Cardiac muscle cell (in vitro differentiated cells and primary cell): ENCODE measurements around the gene EVC2. TPM values are rescaled to one million over a fixed set of nuclear protein-coding genes. Genes with fewer than 3 reads are reported as not detected.

Experiments
- DNase-seq, 2 donors: peaks; one replicate each; pipeline versions ENCODE4 v3.0.0 to v3.0.0-alpha.2; 2010 to 2017; ENCODE audit warnings: low read depth in 1 of 2, low spot score in 1 of 2
- H3K27ac ChIP-seq: fragments of 200-600 bp; sonication (generic); 2 replicates; pipeline ENCODE4 v1.5.1; 2016
- H3K27me3 ChIP-seq: fragments of 200-600 bp; sonication (generic); 2 replicates; pipeline ENCODE4 v1.6.0; 2016; ENCODE audit warnings: control low read depth
- H3K36me3 ChIP-seq: fragments of 200-600 bp; sonication (generic); 2 replicates; pipeline ENCODE4 v1.5.1; 2016; ENCODE audit warnings: control low read depth
- H3K4me1 ChIP-seq: fragments of 200-600 bp; sonication (generic); 2 replicates; pipeline ENCODE4 v1.8.1; 2017; ENCODE audit warnings: low read depth, mild to moderate bottlenecking, mixed run types
- H3K4me3 ChIP-seq: fragments of 200-600 bp; sonication (generic); 2 replicates; pipeline ENCODE4 v1.5.1; 2016; ENCODE audit warnings: mild to moderate bottlenecking
- H3K9me3 ChIP-seq: fragments of 200-600 bp; sonication (generic); 2 replicates; pipeline ENCODE4 v1.5.1; 2017; ENCODE audit warnings: low read depth, mild to moderate bottlenecking, control low read depth
- CTCF ChIP-seq: IDR thresholded peaks from 2 replicates; pipeline ENCODE4 v1.5.1; 2012; ENCODE audit warnings: low read depth, mild to moderate bottlenecking, low read length
- polyA plus RNA-seq: library from polyadenylated mRNA; unstranded; fragments of >200 nt; fragmentation: Nextera tagmentation; extraction: Ambion mirVana; gene quantifications from 2 replicates; pipeline ENCODE4 v1.2.1, GENCODE V29; 2016
- total RNA-seq: library from RNA; depleted of rRNA; stranded (reverse); fragments of >200 nt; gene quantifications from 2 replicates; pipeline ENCODE4 v1.2.3, GENCODE V29; 2016

The EVC2 gene
- 3.1 and 3.3 TPM in 2 replicates for total RNA-seq
- polyA plus RNA-seq, result 1.1 and 2.0 TPM in 2 replicates

GRCh38 chr4:5708449-5709206 is at the start of gene EVC2:
TSS of gene EVC2 (minus strand) at chr4:5708559. CDS start at chr4:5708513, 46 bp downstream.
- Histone ChIP-seq H3K36me3 (no peaks in the 10 kb centered on the region), H3K4me3 (peak within 1 kb of the TSS; percentile 56), H3K4me1 (no peaks in the 10 kb centered on the region), H3K9me3 (no peaks in the 10 kb centered on the region), H3K27me3 (no peaks in the 10 kb centered on the region), H3K27ac (no peak within 1 kb of the TSS)
- peak; percentile 54 to 80 for DNase-seq
- no peak for TF ChIP-seq CTCF

GRCh38 chr4:5757954-5758353 is 49.6 kb upstream of the EVC2 start:
- no peak overlapping the region for H3K27ac ChIP-seq

GRCh38 chr4:5757536-5757935 is 49.2 kb upstream of the EVC2 start:
- no peak for TF ChIP-seq CTCF
- H3K4me1 ChIP-seq, result no peaks in the 10 kb centered on the region
- DNase-seq, result no peak
- H3K9me3 ChIP-seq, result no peaks in the 10 kb centered on the region
- no peak overlapping the region for H3K27ac ChIP-seq
- H3K27me3 ChIP-seq, result no peaks in the 10 kb centered on the region
- H3K4me3 ChIP-seq, result no peak overlapping the region
- H3K36me3 ChIP-seq, result no peaks in the 10 kb centered on the region

More at GRCh38 chr4:5757954-5758353, 49.6 kb upstream of the EVC2 start:
- Histone ChIP-seq H3K27me3 (no peaks in the 10 kb centered on the region), H3K36me3 (no peaks in the 10 kb centered on the region), H3K4me1 (no peaks in the 10 kb centered on the region), H3K9me3 (no peaks in the 10 kb centered on the region), H3K4me3 (no peak overlapping the region)
- TF ChIP-seq CTCF, result no peak
- no peak for DNase-seq

GRCh38 chr4:5757091-5757490 is 48.7 kb upstream of the EVC2 start:
- no peaks in the 10 kb centered on the region for H3K27me3 ChIP-seq
- no peak for DNase-seq
- H3K9me3 ChIP-seq, result no peaks in the 10 kb centered on the region
- no peaks in the 10 kb centered on the region for H3K36me3 ChIP-seq
- no peak overlapping the region for H3K27ac ChIP-seq
- no peak overlapping the region for H3K4me3 ChIP-seq
- TF ChIP-seq CTCF, result no peak
- H3K4me1 ChIP-seq, result no peaks in the 10 kb centered on the region

- DNase-seq, result no peak
- H3K4me1 ChIP-seq, result no peaks in the 10 kb centered on the region
- no peaks in the 10 kb centered on the region for H3K36me3 ChIP-seq
- no peak overlapping the region for H3K27ac ChIP-seq
- no peaks in the 10 kb centered on the region for H3K9me3 ChIP-seq
- TF ChIP-seq CTCF, result no peak
- H3K27me3 ChIP-seq, result no peaks in the 10 kb centered on the region
- H3K4me3 ChIP-seq, result no peak overlapping the region
Observed at GRCh38 chr4:5756271-5756670, 47.9 kb upstream of the EVC2 start.
